ENCODE data around the gene C2CD2.
A peak's percentile ranks its signal among the peaks of the same experiment; 100 is the strongest.

C2CD2 gene

GRCh38 chr21:41956926-41957729, 3.3 kb upstream of the C2CD2 start:
- DNase-seq, result no peak
- Histone ChIP-seq H3K27ac (peak overlapping the region; percentile 29 to 74), H3K27me3 (no peaks in the 10 kb centered on the region), H3K4me1 (peaks cover 0 to 48% (median 36%) of the 10 kb centered on the region in 4 donors), H3K36me3 (no peaks in the 10 kb centered on the region), H3K9me3 (no peaks in the 10 kb centered on the region), H3K4me3 (no peak overlapping the region)
- TF ChIP-seq, protein P1, sequence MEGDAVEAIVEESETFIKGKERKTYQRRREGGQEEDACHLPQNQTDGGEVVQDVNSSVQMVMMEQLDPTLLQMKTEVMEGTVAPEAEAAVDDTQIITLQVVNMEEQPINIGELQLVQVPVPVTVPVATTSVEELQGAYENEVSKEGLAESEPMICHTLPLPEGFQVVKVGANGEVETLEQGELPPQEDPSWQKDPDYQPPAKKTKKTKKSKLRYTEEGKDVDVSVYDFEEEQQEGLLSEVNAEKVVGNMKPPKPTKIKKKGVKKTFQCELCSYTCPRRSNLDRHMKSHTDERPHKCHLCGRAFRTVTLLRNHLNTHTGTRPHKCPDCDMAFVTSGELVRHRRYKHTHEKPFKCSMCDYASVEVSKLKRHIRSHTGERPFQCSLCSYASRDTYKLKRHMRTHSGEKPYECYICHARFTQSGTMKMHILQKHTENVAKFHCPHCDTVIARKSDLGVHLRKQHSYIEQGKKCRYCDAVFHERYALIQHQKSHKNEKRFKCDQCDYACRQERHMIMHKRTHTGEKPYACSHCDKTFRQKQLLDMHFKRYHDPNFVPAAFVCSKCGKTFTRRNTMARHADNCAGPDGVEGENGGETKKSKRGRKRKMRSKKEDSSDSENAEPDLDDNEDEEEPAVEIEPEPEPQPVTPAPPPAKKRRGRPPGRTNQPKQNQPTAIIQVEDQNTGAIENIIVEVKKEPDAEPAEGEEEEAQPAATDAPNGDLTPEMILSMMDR (IDR thresholded peaks at IDR 0.05), result no peak
- intact Hi-C loops (cut with DNase I; ENCODE audit: low total_unique reads), result no loop called here

DNA sequence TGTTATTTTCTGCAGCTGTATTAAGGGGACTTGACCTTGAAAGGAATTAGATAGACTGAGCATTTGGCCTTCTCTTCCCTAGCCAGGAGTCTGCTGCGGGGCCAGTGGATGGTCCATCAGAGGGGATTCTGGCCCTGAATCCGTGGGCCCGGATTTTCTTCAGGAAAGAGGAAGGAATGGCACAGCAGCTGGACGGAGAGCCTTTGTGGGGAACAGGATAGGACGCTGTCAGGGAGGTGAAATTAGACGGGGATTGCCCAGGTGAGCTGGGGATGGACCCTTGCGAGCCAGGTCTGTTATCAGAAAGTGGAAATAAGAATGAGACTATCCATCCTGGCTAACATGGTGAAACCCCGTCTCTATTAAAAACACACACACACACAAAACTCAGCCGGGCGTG, 1.7 kb upstream of the C2CD2 start:
- Histone ChIP-seq H3K36me3 (no peaks in the 10 kb centered on the region), H3K4me3 (no peak overlapping the region), H3K9me3 (no peaks in the 10 kb centered on the region), H3K27ac (no peak overlapping the region), H3K4me1 (peaks cover 0 to 63% (median 52%) of the 10 kb centered on the region in 4 donors), H3K27me3 (no peaks in the 10 kb centered on the region)
- DNase-seq, result no peak
- intact Hi-C loops (cut with DNase I; ENCODE audit: low total_unique reads), result no loop called here
- TF ChIP-seq, protein P1 (IDR thresholded peaks at IDR 0.05), result no peak

GRCh38 chr21:41954654-41955499, 1.1 kb upstream of the C2CD2 start:
- no peak overlapping the region for H3K4me3 ChIP-seq
- DNase-seq, result no peak
- intact Hi-C loops (cut with DNase I; ENCODE audit: low total_unique reads), result no loop called here
- TF ChIP-seq, protein P1 (IDR thresholded peaks at IDR 0.05), result no peak
- H3K36me3 ChIP-seq, result no peaks in the 10 kb centered on the region
- no peaks in the 10 kb centered on the region for H3K27me3 ChIP-seq
- peaks cover 0 to 65% (median 53%) of the 10 kb centered on the region in 4 donors for H3K4me1 ChIP-seq
- H3K27ac ChIP-seq, result peak overlapping the region; percentile 57 to 63
- no peaks in the 10 kb centered on the region for H3K9me3 ChIP-seq

- Histone ChIP-seq H3K4me3 (peak overlapping the region; percentile 94 to 96), H3K27me3 (no peaks in the 10 kb centered on the region), H3K9me3 (no peaks in the 10 kb centered on the region), H3K27ac (peak overlapping the region; percentile 88 to 91), H3K4me1 (peaks cover 2 to 63% (median 48%) of the 10 kb centered on the region in 4 donors), H3K36me3 (no peaks in the 10 kb centered on the region)
- no peak for DNase-seq
- TF ChIP-seq, protein P1 (IDR thresholded peaks at IDR 0.05), result no peak
- intact Hi-C loops (cut with DNase I; ENCODE audit: low total_unique reads), result no loop called here
Measured at GRCh38 chr21:41953249-41953830, 478 bp downstream of the C2CD2 start.

- peaks cover 5 to 63% (median 46%) of the 10 kb centered on the region in 4 donors for H3K4me1 ChIP-seq
- H3K27ac ChIP-seq, result peak overlapping the region; percentile 88 to 91
- TF ChIP-seq, protein P1 (IDR thresholded peaks at IDR 0.05), result no peak
- H3K36me3 ChIP-seq, result no peaks in the 10 kb centered on the region
- intact Hi-C loops (cut with DNase I; ENCODE audit: low total_unique reads), result no loop called here
- peak overlapping the region; percentile 94 to 96 for H3K4me3 ChIP-seq
- H3K27me3 ChIP-seq, result no peaks in the 10 kb centered on the region
- H3K9me3 ChIP-seq, result no peaks in the 10 kb centered on the region
- DNase-seq, result no peak
Measured at GRCh38 chr21:41952568-41953248, 1.1 kb downstream of the C2CD2 start.

Measured in tibial artery (tissue), 4 donors.